HG03139 (cell line): ENCODE results near the gene RBM12.

Experiments used
- ATAC-seq: cut with Tn5 transposase; IDR thresholded peaks from one replicate; pipeline ENCODE4 v1.9.1; 2021; ENCODE audit not compliant: unreplicated experiment

RBM12 gene

DNA sequence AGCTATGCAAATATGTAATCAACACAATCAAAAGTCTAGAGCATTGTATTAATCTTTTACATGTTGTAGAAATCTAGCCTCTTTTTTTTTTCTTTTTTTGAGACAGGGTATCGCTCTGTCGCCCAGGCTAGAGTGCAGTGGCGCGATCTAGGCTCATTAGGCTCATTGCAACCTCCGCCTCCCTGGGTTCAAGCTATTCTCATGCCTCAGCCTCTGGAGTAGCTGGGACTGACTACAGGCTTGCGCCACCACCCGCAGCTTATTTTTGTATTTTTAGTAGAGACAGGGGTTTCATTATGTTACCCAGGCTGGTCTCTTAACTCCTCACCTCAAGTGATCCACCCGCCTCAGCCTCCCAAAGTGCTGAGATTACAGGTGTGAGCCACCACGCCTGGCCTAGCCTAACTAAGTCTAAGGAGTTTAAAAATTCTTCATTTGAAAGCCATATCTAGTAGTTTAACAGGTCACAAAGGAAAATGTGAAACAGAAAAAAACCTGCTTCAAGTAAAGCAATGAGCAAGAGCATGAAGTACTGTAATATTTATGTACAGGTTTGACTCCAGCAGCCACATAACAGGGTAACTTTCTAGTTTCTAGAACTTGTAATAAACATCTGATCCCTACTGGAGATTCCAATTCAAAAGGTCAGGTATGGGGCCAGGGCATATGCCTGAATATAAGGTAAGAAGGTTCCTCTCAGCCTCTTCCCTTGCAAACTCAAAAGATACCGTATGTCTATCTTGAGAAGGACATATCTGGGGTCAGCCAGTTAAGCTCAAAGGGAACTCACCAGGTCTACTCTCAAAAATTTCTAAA is 4.4 kb downstream of the RBM12 start:
- ATAC-seq = no peak

DNA sequence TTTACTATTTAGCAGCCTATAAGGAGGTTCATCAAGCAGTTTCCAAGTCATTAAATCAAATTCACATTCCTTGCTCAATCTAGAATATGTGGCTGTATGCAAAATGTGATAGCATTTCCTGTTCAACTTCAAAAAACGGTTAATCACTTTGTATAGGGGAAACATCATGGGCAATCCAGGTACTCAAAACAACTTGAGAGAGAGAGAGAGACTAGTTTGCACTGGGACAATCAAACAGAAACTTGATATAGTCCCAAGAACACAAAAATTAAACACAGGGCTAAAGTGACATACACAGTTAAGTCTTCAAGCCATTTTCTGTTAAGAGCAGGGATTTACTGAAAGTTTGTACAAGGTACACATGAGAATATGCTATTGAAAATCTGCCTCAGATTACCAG is 7.4 kb downstream of the RBM12 start:
- ATAC-seq = no peak

DNA sequence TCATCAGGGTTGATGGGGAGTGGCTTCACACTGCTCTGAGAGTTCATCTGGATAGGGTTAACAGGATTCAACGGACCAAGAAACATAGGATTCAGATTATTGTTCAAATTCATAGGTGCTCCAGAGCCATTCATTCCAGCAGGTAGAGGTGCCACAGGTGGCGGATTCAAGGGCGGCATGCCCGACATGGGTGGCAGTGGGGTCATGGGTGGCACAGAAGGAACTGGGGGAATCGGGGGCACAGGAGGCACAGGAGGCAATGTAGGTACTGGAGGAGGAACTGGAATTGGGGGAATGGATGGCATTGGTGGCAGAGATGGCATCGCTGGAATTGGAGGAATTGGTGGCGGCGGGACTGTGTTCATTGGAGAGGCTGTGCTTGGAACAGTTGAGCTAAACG is 10.3 kb downstream of the RBM12 start:
- no peak for ATAC-seq

DNA sequence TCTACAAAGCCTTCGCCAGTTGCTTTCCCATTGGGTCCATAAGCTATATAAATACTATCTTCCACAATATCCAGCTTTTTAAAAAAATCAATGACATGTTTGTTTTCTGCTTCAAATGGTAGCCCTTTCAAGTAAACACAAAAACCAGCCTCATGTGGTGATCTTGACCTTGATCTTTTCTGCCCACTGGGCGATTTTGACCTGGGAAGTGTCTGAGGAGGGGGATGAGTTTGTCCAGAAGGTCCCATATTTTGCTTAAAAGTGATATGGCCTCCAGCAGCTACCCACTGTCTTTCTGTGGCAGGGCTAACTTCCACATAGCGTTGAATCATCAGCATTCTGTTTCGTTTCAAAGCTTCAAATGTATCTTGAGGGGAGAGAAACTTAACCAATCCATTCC is 10.8 kb downstream of the RBM12 start:
- no peak for ATAC-seq

DNA sequence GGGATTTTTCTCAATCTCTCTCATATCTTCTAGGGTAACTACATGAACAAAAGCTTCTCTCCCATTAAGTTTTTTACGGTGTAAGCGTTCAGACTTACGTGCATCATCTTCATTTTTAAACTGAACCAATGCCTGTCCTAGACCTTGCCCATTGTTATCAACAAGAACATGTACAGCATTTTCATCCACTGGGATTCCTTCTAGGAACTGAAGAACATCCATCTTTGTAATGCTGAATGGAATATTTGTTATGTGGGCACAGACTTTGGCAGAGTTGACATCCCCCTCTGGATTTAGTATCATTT is 11.3 kb downstream of the RBM12 start:
- ATAC-seq = no peak

DNA sequence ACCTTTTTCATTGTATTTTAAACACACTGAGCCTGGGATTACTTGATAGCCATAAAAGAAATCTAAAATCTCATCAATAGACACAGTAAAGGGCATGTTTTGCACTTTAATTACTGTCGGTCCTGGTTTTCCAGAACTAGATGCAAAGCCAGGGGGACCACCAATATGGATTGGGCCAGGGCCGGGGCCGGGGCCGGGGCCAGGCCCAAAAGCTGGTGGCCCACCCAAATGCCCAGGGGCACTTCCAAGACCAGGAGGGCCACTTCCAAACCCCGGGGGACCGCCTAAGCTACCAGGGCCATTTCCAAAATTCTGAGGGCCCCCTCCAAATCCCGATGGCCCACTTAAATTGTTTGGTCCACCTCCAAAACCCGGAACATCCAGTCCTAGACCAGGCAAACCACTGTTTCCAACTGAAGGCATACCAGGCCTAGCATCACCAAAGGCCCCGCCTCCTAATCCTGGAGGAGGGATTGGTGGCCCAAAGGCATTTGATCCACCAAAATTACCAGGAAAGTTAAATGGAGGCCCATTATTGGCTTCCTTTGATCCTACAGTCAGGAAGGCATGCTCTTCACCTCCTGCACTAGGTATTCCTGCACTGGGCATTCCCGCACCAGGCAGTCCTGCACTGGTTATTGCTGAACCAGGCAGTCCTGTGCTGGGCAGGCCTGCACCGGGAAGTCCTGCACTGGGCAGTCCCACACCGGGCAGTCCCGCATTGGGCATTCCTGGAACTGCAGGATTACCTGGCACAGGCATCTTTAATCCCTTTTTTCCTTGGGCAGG is 11.9 kb downstream of the RBM12 start:
- no peak for ATAC-seq

DNA sequence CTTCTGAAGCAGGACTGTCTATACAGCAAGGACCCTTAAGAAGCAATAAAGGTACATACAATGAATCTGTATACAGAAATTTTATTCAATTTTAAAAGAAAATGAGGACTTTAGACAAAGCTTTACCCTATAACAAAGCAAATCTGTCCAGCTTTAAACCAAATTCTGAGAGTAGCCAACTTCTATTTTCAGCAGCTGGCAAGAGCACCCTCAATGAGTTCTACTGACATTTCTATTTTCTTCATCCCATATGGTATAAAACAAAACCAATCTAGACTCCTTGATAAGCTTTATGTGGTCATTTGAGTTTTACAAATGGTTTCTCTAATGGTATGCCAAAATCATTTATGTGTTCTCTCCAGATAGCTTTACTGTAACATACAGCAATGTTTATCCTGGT is 12.7 kb downstream of the RBM12 start:
- no peak for ATAC-seq

DNA sequence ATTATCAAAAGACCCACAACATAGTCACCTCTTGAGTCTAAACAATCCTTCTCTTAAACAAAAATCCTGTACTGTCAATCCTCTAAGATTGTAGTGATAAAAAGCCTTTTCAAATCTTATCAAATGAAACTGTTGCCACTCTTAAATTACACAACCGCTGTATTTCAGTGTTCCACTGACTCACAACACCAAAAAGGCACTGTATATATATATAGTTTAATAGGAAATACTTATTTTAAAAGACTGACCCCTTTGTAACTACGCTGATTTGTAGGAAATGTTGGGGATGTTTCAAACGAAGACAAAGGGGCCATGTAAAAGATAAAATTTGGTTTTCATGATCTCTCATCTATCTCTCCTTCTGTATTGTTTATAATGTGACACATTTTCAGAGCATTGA is 14.1 kb downstream of the RBM12 start:
- ATAC-seq = no peak

DNA sequence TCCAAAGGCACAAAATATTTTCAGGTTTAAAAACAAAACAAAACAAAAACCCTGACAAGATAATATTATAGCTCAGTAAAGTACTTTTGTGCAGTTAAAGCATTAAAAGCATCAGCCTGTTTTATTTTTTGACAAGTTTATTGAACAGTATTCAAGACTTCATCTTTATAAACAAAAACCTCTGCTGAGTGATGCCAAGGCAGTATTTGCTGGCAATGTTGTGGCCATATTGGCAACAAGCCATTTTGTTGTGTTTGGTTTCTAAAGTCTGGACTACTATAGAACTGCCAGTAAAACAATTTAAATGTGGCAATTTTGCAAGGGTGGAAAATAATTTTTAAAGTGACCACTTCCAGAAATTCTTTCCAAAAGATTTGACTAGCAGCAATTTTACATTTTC is 15.9 kb downstream of the RBM12 start:
- ATAC-seq = no peak

DNA sequence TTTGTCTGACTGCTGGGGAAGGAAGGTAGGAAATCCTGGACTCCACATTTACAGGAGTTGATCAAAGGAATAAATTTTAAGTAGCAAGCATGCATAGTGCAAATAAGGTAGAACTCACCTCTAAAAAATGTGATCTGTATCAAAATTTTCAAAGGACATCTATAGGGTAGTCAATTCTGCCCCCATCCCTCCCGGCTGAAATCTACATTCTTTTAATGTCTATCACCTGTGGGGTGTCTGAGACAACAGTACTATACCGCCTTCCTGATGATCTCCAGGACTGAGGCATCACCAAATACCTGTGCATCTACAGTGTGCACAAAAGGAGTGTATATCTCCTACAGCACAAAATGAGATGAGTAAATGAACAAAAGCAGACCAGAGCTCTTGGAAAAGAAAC is 19.9 kb downstream of the RBM12 start:
- no peak for ATAC-seq

DNA sequence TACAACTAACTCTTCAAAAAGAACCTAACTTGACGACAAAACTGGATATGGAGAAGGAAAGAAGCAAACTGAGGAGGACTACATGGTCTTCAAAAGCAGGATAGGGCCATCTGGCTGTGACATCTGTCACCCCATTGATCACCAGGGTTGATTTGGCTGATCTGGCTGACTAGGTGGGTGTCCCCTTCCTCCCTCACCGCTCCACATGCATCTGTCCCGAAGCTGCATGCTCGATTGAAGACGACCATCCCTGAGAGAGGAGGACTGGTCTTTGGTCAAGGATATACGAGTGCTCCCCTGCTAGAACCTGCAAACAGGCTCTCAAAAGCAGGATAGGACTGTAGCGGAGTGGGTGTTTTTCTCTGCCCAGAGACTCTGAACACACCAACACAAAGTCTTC is 21.7 kb downstream of the RBM12 start:
- ATAC-seq = no peak

DNA sequence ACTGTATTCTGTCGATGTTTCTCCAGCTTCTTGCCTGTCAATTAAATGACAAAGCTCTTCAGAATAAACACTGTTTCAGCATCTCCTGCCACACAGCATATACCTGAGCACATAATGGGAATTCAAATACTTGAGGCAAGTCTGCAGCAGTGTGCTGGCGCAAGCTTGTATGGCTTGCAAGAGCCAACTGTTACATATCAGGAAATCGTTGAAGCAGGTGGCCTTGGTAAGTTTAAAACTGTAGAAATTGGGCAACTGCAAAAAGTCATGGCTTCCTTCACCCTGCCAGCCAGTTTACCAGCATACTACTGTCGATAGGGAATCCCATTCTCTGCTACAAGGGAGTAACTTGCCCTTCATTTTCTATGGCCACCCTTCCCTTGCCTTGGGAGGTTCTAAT is 23.0 kb downstream of the RBM12 start:
- no peak for ATAC-seq

DNA sequence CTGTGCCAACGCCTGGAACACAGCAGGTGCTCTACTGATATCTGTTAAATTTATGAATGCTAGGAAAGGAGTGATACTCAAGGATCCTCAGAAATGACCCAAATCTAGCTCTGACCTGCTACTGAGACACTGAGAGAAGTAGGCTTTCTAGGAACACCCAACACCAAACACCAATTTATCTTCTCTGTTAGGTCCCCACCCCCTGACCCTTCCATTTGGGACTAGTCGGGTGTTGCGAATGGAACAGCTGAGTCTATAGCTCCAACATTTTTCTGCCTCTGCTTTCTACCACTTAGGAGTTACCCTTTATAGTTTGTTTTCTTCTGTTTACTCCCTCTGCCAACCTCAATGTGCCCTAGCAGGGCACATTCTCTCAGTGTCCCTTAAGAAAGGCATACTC is 24.0 kb downstream of the RBM12 start:
- no peak for ATAC-seq

DNA sequence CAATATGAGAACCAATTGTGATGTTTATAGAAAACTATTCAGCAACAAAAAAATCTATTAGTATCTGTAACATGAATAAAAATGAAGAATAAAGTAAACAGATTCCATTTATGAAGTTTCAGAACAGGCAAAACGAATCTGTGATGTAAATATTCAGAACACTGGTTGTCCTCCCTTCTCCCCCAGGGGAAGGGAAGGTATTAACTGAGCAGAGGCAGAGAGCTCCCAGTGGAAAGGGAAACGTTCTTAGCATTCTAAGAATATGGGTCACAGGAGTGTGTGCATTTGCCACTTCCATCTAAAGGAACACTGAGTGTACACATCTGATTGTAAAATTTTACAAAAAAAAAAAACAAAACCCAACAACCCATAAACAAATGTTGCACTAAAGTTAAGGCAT is 25.9 kb downstream of the RBM12 start:
- ATAC-seq = no peak

DNA sequence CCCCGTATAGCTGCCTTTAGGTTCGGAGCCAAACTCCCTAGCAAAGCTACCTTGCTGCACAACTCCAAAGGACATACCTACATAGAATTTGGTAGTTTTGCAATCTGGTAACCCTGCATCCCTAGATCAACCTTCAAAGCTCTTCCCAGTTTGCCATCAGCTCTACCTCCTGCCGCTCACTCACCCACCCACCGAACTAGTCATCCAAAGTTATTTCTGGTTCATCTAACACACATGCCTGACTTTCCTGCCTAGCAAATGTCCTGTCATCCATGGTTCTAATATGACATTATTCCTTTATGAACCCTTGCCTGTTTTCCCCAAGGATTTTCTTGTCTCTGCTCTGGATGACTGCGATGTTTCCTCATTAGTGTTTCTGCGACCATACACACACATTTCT is 27.4 kb downstream of the RBM12 start:
- no peak for ATAC-seq

DNA sequence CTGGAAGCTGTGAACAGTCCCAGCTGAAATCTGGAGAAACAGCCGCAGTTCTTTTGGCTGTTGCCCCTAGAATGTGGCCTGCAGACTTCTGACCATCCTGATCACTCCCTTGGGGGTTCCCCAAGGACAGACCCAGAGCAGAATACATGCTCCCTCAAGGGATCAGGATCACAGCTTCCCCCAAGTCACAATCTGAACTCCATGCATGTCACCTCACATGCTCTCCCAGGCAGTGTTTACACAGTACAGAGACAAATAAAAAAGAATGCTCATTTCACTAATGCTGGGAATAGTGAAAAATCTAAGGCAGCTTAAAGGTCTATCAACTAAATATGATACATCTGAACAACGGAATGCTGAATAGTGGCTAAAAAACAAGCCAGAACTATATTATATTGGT is 28.6 kb downstream of the RBM12 start:
- ATAC-seq = no peak

DNA sequence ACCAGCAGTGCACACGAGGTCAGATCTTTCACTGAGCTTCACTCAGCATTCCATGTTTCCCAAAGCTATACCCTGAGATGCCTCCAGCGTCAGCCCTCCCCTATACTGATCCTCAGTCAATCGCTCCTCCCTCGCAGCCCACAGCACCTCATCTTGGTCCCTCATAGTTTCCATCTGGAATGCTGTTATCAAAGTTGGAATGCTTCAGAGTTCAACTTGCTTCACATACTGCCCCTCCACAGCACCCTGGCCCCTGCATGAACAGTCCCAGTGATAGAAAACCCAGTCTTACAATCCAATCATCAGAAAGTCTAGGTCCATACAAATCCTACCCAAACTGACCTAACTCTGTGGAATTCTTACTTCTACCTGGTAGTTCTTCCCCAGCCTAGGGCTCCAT is 29.0 kb downstream of the RBM12 start:
- no peak for ATAC-seq

DNA sequence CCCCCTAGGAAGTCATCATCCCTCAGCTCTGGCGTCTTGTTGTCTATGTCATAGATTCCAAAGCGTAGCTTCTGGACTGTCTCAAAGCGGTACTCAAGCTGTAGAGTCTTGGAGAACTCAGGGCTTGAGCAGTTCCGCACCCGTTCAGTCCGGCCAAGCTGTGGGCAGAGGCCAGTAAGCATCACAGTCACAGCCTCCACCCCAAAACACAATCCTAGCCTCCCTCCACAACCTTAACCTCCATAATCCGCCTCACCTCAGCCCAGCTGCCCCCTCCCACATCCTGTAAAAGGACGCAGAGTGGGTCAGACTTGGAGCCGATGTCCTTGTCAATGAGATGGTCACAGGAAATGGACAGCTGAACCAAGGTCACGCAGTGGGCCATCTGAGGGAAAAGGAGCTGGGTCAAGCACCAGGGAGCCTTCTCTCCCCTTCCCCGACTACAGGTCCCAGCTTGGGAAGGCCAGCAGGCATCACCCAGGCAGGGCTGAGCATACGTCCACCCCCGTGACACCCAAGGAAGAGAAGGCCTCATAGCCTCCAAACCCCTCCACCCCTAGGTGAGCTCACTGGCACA is 32.1 kb downstream of the RBM12 start:
- ATAC-seq = no peak

DNA sequence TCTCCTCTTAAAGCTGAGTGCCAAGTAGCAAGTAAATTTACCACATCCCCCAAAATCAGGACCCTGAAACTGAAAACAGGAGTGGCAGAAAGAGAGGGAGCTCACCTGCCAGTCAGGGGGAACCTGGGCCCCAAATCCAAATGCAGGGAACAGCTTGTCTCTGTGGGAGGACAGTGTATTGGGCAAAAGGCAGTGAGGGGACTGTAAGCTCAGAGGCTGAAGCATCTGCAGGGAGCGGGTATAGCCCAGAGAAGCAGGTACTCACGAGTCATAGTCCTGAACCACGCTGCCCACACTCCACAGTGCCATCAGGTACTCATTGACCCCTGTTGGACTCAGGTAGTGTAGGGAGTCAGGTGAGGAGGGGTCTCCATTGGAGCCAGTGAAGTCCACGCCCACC is 34.1 kb downstream of the RBM12 start:
- no peak for ATAC-seq

DNA sequence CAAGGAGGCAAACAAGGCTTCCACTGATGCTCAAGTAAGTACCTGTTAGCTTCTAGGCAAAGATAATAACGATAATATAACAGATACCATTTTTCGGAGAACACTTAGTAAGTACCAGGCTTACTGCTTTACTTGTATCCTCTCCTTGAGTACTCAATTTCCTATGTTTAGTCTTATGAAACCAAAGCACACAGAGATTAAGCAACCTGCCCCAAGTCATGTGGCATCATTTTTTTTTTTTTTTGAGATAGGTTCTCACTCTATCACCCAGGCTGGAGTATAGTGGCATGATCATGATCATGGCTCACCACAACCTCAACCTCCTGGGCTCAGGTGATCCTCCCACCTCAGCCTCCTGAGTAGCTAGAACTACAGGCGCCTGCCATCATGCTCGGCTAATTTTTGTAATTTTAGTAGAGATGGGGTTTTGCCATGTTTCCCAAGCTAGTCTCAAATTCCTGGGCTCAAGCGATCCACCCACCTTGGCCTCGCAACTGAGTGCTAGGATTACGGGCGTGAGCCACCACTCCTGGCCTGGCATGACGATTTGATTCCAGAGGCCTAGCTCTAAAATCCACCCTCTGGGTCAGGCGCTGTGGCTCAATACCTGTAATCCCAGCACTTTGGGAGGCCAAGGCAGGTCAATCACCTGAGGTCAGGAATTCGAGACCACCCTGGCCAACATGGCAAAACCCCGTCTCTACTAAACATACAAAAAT is 35.1 kb downstream of the RBM12 start:
- no peak for ATAC-seq

DNA sequence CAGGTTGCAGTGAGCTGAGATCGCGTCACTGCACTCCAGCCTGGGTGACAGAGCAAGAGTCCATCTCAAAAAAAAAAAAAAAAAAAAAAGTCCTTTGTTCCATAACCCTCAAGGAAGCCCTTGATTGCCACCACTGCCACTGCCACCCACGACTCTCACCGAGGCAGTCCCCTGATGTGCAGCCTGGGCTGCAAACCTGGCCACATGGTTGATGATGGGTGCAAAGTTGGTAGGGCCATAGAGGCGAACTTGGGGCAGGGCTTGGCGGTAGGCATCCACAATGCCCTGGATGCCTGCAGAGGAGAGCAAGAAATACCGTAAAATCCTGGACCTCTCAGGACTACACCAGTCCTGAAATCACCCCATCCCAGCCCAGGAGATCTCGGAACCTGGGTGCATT is 37.6 kb downstream of the RBM12 start:
- ATAC-seq = no peak
